OCI-LY1 (cell line): Measurements from ENCODE around the gene RAD23A.

Experiments
- H2AFZ ChIP-seq: fragments of 200-600 bp; sonication (generic), shearing (Covaris generic); 2 replicates; pipeline ENCODE4 v1.6.0; 2014; ENCODE audit warnings: antibody characterized with exemption, mild to moderate bottlenecking, low read length
- H3F3A ChIP-seq: fragments of 200-600 bp; sonication (generic), shearing (Covaris generic); 2 replicates; pipeline ENCODE4 v1.6.0; 2014; ENCODE audit warnings: mild to moderate bottlenecking, antibody characterized with exemption, low read length, moderate library complexity; ENCODE audit not compliant: insufficient read depth
- H3K27ac ChIP-seq: fragments of 200-600 bp; sonication (generic); 2 replicates; pipeline ENCODE4 v1.5.1; 2014; ENCODE audit warnings: low read length, mixed run types, mild to moderate bottlenecking, low read depth; ENCODE audit not compliant: poor library complexity, severe bottlenecking
- H3K27me3 ChIP-seq: fragments of 200-600 bp; sonication (generic); 2 replicates; pipeline ENCODE4 v1.6.0; 2014; ENCODE audit warnings: antibody characterized with exemption, mild to moderate bottlenecking, low read length, moderate library complexity; ENCODE audit not compliant: insufficient read depth
- H3K36me3 ChIP-seq: fragments of 200-600 bp; sonication (generic); 2 replicates; pipeline ENCODE4 v1.6.1; 2014; ENCODE audit warnings: mild to moderate bottlenecking, antibody characterized with exemption, low read length, moderate library complexity, mixed read lengths; ENCODE audit not compliant: insufficient read depth
- H3K4me1 ChIP-seq: fragments of 200-600 bp; sonication (generic); 2 replicates; pipeline ENCODE4 v1.5.1; 2014; ENCODE audit warnings: mild to moderate bottlenecking, low read length, moderate library complexity; ENCODE audit not compliant: insufficient read depth, severe bottlenecking
- H3K4me2 ChIP-seq: fragments of 200-600 bp; sonication (generic), shearing (Covaris generic); 2 replicates; pipeline ENCODE4 v1.6.1; 2014; ENCODE audit warnings: low read length
- H3K4me3 ChIP-seq: fragments of 200-600 bp; sonication (generic); 2 replicates; pipeline ENCODE4 v1.5.1; 2014; ENCODE audit warnings: low read length, low read depth, mild to moderate bottlenecking, mixed read lengths; ENCODE audit not compliant: poor library complexity, severe bottlenecking
- H3K79me2 ChIP-seq: fragments of 200-600 bp; shearing (Covaris generic); 2 replicates; pipeline ENCODE4 v1.6.1; 2016; ENCODE audit warnings: mixed run types, low read length, mixed read lengths; ENCODE audit not compliant: insufficient read depth
- H3K9ac ChIP-seq: fragments of 200-600 bp; sonication (generic), shearing (Covaris generic); 2 replicates; pipeline ENCODE4 v1.6.1; 2014; ENCODE audit warnings: mild to moderate bottlenecking, low read length, mixed read lengths
- H3K9me2 ChIP-seq: fragments of 200-600 bp; sonication (generic), shearing (Covaris generic); 2 replicates; pipeline ENCODE4 v1.6.1; 2014; ENCODE audit warnings: low read depth, mild to moderate bottlenecking, low read length, mixed read lengths
- H3K9me3 ChIP-seq: fragments of 200-600 bp; shearing (Covaris generic); 2 replicates; pipeline ENCODE4 v1.6.1; 2014; ENCODE audit warnings: low read length, mixed read lengths
- H4K20me1 ChIP-seq: fragments of 200-600 bp; sonication (generic), shearing (Covaris generic); 2 replicates; pipeline ENCODE4 v1.6.0; 2016; ENCODE audit warnings: mild to moderate bottlenecking, low read length; ENCODE audit not compliant: insufficient read depth
- EZH2 ChIP-seq: fragments of 200-600 bp; sonication (generic), shearing (Covaris generic); IDR thresholded peaks from 2 replicates; pipeline ENCODE4 v1.8.0; 2017; ENCODE audit warnings: borderline replicate concordance, mixed run types, mild to moderate bottlenecking, antibody characterized with exemption, low read length, moderate library complexity, mixed read lengths
- TF ChIP-seq, protein P1 (sequence below): fragments of 200-600 bp; sonication (generic), shearing (Covaris generic); IDR thresholded peaks from 2 replicates; pipeline ENCODE4 v1.5.1; 2017; ENCODE audit warnings: mild to moderate bottlenecking, antibody characterized with exemption, low read length, moderate library complexity, mixed read lengths

The RAD23A gene

DNA sequence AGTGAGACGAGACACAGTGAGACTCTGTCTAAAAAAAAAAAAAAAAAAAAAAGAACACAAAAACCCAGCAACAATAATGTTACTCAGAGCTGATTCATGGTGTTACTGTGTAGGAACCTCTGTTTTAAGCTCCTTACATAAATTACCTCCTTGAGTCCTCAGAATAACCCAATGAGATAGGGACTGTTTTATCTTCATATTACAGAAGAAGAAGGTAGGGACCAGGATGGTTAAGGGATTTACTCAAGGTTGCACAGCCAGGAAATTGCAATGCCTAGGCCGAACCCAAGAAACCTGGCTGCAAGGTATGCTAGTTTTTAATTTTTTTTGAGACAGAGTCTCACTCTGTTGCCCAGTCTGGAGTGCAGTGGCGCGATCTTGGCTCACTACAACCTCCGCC, 22.2 kb downstream of the RAD23A start:
- H3K79me2 ChIP-seq = no peaks in the 10 kb centered on the region
- H3K4me1 ChIP-seq = no peaks in the 10 kb centered on the region
- H3K4me2 ChIP-seq = no peak overlapping the region
- no peaks in the 10 kb centered on the region for H3K27me3 ChIP-seq
- H3K4me3 ChIP-seq = no peak overlapping the region
- H4K20me1 ChIP-seq = no peaks in the 10 kb centered on the region
- no peak overlapping the region for H3K9ac ChIP-seq
- TF ChIP-seq, protein P1, sequence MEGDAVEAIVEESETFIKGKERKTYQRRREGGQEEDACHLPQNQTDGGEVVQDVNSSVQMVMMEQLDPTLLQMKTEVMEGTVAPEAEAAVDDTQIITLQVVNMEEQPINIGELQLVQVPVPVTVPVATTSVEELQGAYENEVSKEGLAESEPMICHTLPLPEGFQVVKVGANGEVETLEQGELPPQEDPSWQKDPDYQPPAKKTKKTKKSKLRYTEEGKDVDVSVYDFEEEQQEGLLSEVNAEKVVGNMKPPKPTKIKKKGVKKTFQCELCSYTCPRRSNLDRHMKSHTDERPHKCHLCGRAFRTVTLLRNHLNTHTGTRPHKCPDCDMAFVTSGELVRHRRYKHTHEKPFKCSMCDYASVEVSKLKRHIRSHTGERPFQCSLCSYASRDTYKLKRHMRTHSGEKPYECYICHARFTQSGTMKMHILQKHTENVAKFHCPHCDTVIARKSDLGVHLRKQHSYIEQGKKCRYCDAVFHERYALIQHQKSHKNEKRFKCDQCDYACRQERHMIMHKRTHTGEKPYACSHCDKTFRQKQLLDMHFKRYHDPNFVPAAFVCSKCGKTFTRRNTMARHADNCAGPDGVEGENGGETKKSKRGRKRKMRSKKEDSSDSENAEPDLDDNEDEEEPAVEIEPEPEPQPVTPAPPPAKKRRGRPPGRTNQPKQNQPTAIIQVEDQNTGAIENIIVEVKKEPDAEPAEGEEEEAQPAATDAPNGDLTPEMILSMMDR = no peak
- TF ChIP-seq EZH2 = no peak
- H2AFZ ChIP-seq = no peak overlapping the region
- no peaks in the 10 kb centered on the region for H3K36me3 ChIP-seq
- H3K9me2 ChIP-seq = no peaks in the 10 kb centered on the region
- no peaks in the 10 kb centered on the region for H3K9me3 ChIP-seq
- no peaks in the 10 kb centered on the region for H3F3A ChIP-seq
- H3K27ac ChIP-seq = no peak overlapping the region

DNA sequence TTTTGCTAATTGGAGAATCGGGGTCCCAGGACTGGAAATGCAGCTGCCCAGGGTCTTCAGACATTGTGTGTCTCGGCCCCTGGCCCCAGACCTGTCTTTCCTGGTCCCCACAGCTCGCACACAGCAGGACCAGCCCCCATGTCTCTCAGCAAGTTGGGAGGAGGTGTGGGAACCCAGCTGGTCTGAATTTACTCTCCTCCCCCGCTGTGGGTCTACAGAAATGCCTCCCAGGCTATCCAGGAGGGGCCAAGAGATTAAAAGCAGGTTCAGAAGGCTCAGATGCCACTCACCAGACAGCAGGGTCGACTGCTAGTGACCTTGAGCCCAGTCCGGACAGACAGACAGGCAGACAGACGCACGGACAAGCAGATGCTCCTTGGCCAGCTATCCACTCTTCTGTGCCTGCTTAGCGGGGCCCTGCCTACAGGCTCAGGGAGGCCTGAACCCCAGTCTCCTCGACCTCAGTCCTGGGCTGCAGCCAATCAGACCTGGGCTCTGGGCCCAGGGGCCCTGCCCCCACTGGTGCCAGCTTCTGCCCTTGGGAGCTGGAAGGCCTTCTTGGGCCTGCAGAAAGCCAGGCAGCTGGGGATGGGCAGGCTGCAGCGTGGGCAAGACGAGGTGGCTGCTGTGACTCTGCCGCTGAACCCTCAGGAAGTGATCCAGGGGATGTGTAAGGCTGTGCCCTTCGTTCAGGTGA, 23.8 kb downstream of the RAD23A start, which contains the start of gene DAND5:
TSS of gene DAND5 (plus strand) at position 285 of the 697 bp plus-strand sequence. CDS start at position 370, 85 bp downstream.
- Histone ChIP-seq H3F3A (no peaks in the 10 kb centered on the region), H3K27me3 (peaks cover 5% of the 10 kb centered on the region; the same call in 1 of the 2 replicates), H3K4me1 (no peaks in the 10 kb centered on the region), H3K9ac (no peak within 1 kb of the TSS), H3K9me3 (no peaks in the 10 kb centered on the region), H4K20me1 (no peaks in the 10 kb centered on the region), H2AFZ (no peak within 1 kb of the TSS), H3K36me3 (no peaks in the 10 kb centered on the region), H3K79me2 (no peaks in the 10 kb centered on the region), H3K4me3 (no peak within 1 kb of the TSS), H3K9me2 (no peaks in the 10 kb centered on the region), H3K4me2 (no peak within 1 kb of the TSS), H3K27ac (no peak within 1 kb of the TSS)
- no peak for TF ChIP-seq EZH2
- TF ChIP-seq, protein P1 = no peak

DNA sequence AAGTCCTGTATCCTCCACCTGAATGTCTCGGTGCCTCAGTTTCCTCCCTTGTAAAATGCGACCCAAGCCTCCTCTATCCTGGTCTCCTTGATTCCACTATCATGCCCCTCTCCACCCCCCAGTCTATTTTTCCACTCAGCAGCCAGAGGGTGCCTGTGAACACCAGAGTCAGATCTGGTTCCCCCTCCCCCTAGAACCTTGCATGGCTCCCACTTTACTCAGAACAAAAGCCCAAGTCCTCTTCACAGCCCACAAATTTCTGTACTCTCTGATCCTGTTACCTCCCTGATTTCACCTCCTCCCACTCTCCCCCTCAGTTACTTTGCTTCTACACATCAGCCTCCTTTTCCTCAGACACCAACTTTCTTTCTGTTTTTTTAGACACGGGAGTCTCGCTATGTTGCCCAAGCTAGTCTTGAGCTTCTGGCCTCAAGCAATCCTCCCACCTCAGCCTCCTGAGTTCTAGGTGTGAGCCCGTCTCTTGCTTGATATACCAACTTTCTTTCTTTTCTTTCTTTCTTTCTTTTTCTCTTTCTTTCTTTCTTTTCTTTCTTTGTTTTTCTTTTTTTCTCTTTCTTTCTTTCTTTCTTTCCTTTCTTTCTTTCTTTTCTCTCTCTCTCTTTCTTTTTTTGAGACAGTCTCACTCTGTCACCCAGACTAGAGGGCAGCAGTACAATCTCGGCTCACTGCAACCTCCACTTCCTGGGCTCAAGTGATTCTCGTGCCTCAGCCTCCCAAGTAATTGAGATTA, 24.6 kb downstream of the RAD23A start:
- Histone ChIP-seq H4K20me1 (no peaks in the 10 kb centered on the region), H3K36me3 (no peaks in the 10 kb centered on the region), H3K79me2 (no peaks in the 10 kb centered on the region), H3K4me2 (no peak overlapping the region), H3K27ac (no peak overlapping the region), H3K9me2 (no peaks in the 10 kb centered on the region), H3K9ac (no peak overlapping the region), H3F3A (no peaks in the 10 kb centered on the region), H3K9me3 (no peaks in the 10 kb centered on the region), H3K27me3 (peaks cover 5% of the 10 kb centered on the region; the same call in 1 of the 2 replicates), H3K4me1 (no peaks in the 10 kb centered on the region), H3K4me3 (no peak overlapping the region), H2AFZ (no peak overlapping the region)
- TF ChIP-seq, protein P1 = no peak
- TF ChIP-seq EZH2 = no peak
